Measurements from ENCODE around the gene SPATA46.
A peak's percentile ranks its signal among the peaks of the same experiment; 100 is the strongest.
"Not testable (repeated sequence)": the region's sequence is repeated elsewhere in the genome, so short reads cannot be mapped to it uniquely, and the experiment has no call there.

Gene SPATA46

GRCh38 chr1:162376691-162377090, at the start of gene SPATA46:
Gene SPATA46, minus strand, starts transcription at chr1:162376854. Its CDS starts 64 bp downstream, at chr1:162376790.
- DNase-seq = no peak

- DNase-seq = no peak
Observed at GRCh38 chr1:162422662-162423375, 46.2 kb upstream of the SPATA46 start.

GRCh38 chr1:162421258-162422164, 44.9 kb upstream of the SPATA46 start:
- DNase-seq = no peak

GRCh38 chr1:162420120-162420519, 43.5 kb upstream of the SPATA46 start:
- no peak for DNase-seq

- DNase-seq = peak; percentile 32
Observed at GRCh38 chr1:162419450-162419931, 42.8 kb upstream of the SPATA46 start.

- not testable (repeated sequence) for DNase-seq
Observed at GRCh38 chr1:162418584-162418983, 41.9 kb upstream of the SPATA46 start.

- no peak for DNase-seq
Observed at GRCh38 chr1:162417650-162418049, 41.0 kb upstream of the SPATA46 start.

GRCh38 chr1:162416909-162417308, 40.3 kb upstream of the SPATA46 start:
- no peak for DNase-seq

- DNase-seq = no peak
Observed at GRCh38 chr1:162416215-162416614, 39.6 kb upstream of the SPATA46 start.

GRCh38 chr1:162412002-162412401, 35.3 kb upstream of the SPATA46 start, which contains the start of gene SH2D1B:
Gene SH2D1B, minus strand, starts transcription at chr1:162412136. Its CDS starts 120 bp downstream, at chr1:162412016.
- DNase-seq = no peak

- no peak for DNase-seq
Observed at GRCh38 chr1:162407539-162407938, 30.9 kb upstream of the SPATA46 start.

GRCh38 chr1:162406811-162407210, 30.2 kb upstream of the SPATA46 start:
- DNase-seq = peak; percentile 35

- DNase-seq = peak; percentile 64
Observed at GRCh38 chr1:162405800-162406199, 29.1 kb upstream of the SPATA46 start.

GRCh38 chr1:162404550-162405160, 28.0 kb upstream of the SPATA46 start:
- DNase-seq = peak; percentile 85

- DNase-seq = no peak
Observed at GRCh38 chr1:162400790-162401355, 24.2 kb upstream of the SPATA46 start.

GRCh38 chr1:162398999-162399580, 22.4 kb upstream of the SPATA46 start:
- no peak for DNase-seq

GRCh38 chr1:162397943-162398560, 21.4 kb upstream of the SPATA46 start:
- no peak for DNase-seq

- no peak for DNase-seq
Observed at GRCh38 chr1:162397039-162397448, 20.4 kb upstream of the SPATA46 start.

GRCh38 chr1:162396201-162396906, 19.7 kb upstream of the SPATA46 start:
- no peak for DNase-seq

- DNase-seq = peak; percentile 53
Observed at GRCh38 chr1:162391790-162392563, 15.3 kb upstream of the SPATA46 start.

All from HCEC 1CT (cell line).